ENCODE data around the gene SMCO1.
A peak's percentile ranks its signal among the peaks of the same experiment; 100 is the strongest.
"Not testable (repeated sequence)": the region's sequence is repeated elsewhere in the genome, so short reads cannot be mapped to it uniquely, and the experiment has no call there.

The SMCO1 gene

DNA sequence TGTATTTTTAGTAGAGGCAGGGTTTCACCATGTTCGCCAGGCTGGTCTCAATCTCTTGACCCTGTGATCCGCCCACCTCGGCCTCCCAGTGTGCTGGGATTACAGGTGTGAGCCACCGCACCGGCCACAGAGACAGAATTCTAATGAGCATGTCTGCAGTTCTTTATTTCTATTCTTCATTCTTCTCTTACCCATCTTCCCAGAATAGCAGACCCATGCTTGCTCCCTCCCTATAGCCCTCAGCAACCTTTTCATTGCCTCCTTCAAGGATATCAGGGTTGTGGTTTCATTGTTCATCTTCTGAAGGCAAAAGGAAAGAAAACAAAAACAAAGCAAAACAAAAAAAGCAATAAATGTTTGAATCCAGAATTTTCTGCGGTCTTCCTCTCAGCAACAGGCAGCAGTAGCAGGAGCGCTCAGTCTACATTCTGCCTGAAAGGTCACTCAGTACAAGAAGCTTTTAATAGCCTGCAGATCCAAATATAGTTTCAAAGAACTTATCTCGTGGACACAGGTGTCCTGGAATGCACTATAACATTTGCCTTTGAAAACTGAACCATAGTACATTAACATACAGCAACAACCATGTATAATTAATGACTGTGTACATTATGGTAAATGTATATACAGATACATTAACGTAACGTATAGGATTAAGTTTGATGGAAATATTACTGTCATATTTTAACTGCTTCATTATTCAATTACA is at the start of gene SMCO1:
TSS of gene SMCO1 (minus strand) at position 434 of the 709 bp plus-strand sequence. CDS start at position 297, 137 bp downstream.
- no peak within 1 kb of the TSS for H3K27ac ChIP-seq (ENCODE audit: low read depth, low read length)
- no peaks in the 10 kb centered on the region for H3K4me1 ChIP-seq (ENCODE audit: control insufficient read depth, insufficient read depth, low read length)
- H3K9me3 ChIP-seq (ENCODE audit: control insufficient read depth, insufficient read depth, low read length): peaks cover 29% of the 10 kb centered on the region
- no peaks in the 10 kb centered on the region for H3K27me3 ChIP-seq (ENCODE audit: control insufficient read depth, insufficient read depth, low read length)
- H3K9ac ChIP-seq (ENCODE audit: low read depth, low read length): no peak within 1 kb of the TSS
- no peak within 1 kb of the TSS for H3K4me3 ChIP-seq (ENCODE audit: low read depth, low read length)
- no peaks in the 10 kb centered on the region for H3K36me3 ChIP-seq (ENCODE audit: control insufficient read depth, insufficient read depth, low read length)

DNA sequence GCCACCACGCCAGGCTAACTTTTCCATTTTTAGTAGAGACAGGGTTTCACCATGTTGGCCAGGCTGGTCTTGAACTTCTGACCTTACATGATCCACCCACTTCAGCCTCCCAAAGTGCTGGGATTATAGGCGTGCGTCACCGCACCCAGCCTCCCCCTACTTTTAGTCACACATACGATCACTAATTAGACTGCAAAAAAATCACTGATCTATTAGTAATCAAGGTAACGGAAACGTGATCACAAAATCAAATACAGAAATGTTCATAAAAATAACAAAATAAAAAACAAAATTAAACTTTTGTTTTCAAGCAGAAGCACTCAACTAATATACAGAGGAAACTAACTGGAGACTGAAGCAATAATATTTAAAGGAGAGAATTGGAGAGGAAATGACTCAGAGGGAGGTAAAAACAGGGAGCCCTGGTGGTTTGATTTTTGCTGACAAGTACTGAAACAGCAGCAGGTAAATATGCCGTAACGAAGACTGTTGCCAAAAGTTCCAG is 48.6 kb upstream of the SMCO1 start:
- no peak overlapping the region for H3K4me3 ChIP-seq (ENCODE audit: low read depth, low read length)
- no peaks in the 10 kb centered on the region for H3K9me3 ChIP-seq (ENCODE audit: control insufficient read depth, insufficient read depth, low read length)
- H3K9ac ChIP-seq (ENCODE audit: low read depth, low read length): no peak overlapping the region
- H3K4me1 ChIP-seq (ENCODE audit: control insufficient read depth, insufficient read depth, low read length): no peaks in the 10 kb centered on the region
- H3K36me3 ChIP-seq (ENCODE audit: control insufficient read depth, insufficient read depth, low read length): peaks cover 14% of the 10 kb centered on the region
- H3K27ac ChIP-seq (ENCODE audit: low read depth, low read length): no peak overlapping the region
- H3K27me3 ChIP-seq (ENCODE audit: control insufficient read depth, insufficient read depth, low read length): no peaks in the 10 kb centered on the region

GRCh38 chr3:196559826-196560225 is 44.7 kb upstream of the SMCO1 start:
- H3K27me3 ChIP-seq (ENCODE audit: control insufficient read depth, insufficient read depth, low read length): no peaks in the 10 kb centered on the region
- H3K4me3 ChIP-seq (ENCODE audit: low read depth, low read length): no peak overlapping the region
- no peak overlapping the region for H3K9ac ChIP-seq (ENCODE audit: low read depth, low read length)
- H3K9me3 ChIP-seq (ENCODE audit: control insufficient read depth, insufficient read depth, low read length): no peaks in the 10 kb centered on the region
- H3K27ac ChIP-seq (ENCODE audit: low read depth, low read length): no peak overlapping the region
- no peaks in the 10 kb centered on the region for H3K4me1 ChIP-seq (ENCODE audit: control insufficient read depth, insufficient read depth, low read length)
- peaks cover 14% of the 10 kb centered on the region for H3K36me3 ChIP-seq (ENCODE audit: control insufficient read depth, insufficient read depth, low read length)

DNA sequence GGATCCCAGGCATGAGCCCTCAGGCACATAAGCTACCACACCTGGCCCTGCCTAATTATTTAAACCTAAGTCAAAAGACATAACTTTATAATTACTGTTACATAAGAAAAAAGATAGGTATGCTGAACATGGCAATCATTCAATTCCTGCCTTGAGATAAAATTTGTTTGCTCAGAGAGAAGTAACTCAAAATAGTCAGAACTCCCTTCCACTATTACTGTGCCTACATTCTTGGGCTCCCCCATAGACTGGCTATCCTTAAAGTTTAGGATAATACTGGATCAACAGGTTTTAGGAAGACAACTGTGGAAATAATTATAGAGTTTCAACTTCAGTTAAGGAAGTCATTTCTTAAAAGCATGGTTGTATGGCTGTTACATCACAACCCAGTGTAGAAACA is 43.3 kb upstream of the SMCO1 start:
- no peak overlapping the region for H3K27ac ChIP-seq (ENCODE audit: low read depth, low read length)
- H3K9me3 ChIP-seq (ENCODE audit: control insufficient read depth, insufficient read depth, low read length): no peaks in the 10 kb centered on the region
- peaks cover 22% of the 10 kb centered on the region for H3K36me3 ChIP-seq (ENCODE audit: control insufficient read depth, insufficient read depth, low read length)
- no peak overlapping the region for H3K4me3 ChIP-seq (ENCODE audit: low read depth, low read length)
- no peaks in the 10 kb centered on the region for H3K4me1 ChIP-seq (ENCODE audit: control insufficient read depth, insufficient read depth, low read length)
- H3K9ac ChIP-seq (ENCODE audit: low read depth, low read length): no peak overlapping the region
- H3K27me3 ChIP-seq (ENCODE audit: control insufficient read depth, insufficient read depth, low read length): no peaks in the 10 kb centered on the region

DNA sequence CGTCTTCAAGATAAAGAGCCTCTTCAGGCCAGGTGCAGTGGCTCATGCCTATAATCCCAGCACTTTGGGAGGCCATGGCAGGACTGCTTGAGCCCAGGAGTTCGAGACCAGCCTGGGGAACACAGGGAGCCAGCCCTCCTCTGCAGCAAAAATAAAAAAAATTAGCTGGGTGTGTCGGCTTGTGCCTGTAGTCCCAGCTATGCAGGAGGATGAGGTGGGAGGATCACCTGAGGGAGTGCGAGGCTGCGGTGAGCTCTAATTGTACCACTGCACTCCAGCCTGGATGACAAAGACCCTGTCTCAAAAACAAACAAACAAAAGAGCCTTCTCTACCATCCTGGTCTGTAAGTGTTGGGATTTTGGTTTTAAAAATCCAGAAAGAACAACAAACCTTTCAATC is 42.1 kb upstream of the SMCO1 start:
- Histone ChIP-seq H3K27ac (ENCODE audit: low read depth, low read length) (no peak overlapping the region), H3K9ac (ENCODE audit: low read depth, low read length) (0 out of 2 replicates have a peak overlapping the region, but pooled peaks have one; percentile 3), H3K4me1 (ENCODE audit: control insufficient read depth, insufficient read depth, low read length) (no peaks in the 10 kb centered on the region), H3K4me3 (ENCODE audit: low read depth, low read length) (no peak overlapping the region), H3K36me3 (ENCODE audit: control insufficient read depth, insufficient read depth, low read length) (peaks cover 20% of the 10 kb centered on the region), H3K9me3 (ENCODE audit: control insufficient read depth, insufficient read depth, low read length) (no peaks in the 10 kb centered on the region), H3K27me3 (ENCODE audit: control insufficient read depth, insufficient read depth, low read length) (no peaks in the 10 kb centered on the region)

GRCh38 chr3:196555295-196555694 is 40.1 kb upstream of the SMCO1 start:
- H3K9me3 ChIP-seq (ENCODE audit: control insufficient read depth, insufficient read depth, low read length): peaks cover 4% of the 10 kb centered on the region; the same call in 1 of the 2 replicates
- H3K36me3 ChIP-seq (ENCODE audit: control insufficient read depth, insufficient read depth, low read length): peaks cover 8% of the 10 kb centered on the region
- no peak overlapping the region for H3K27ac ChIP-seq (ENCODE audit: low read depth, low read length)
- H3K27me3 ChIP-seq (ENCODE audit: control insufficient read depth, insufficient read depth, low read length): no peaks in the 10 kb centered on the region
- H3K9ac ChIP-seq (ENCODE audit: low read depth, low read length): no peak overlapping the region
- no peak overlapping the region for H3K4me3 ChIP-seq (ENCODE audit: low read depth, low read length)
- no peaks in the 10 kb centered on the region for H3K4me1 ChIP-seq (ENCODE audit: control insufficient read depth, insufficient read depth, low read length)

- Histone ChIP-seq H3K27me3 (ENCODE audit: control insufficient read depth, insufficient read depth, low read length) (no peaks in the 10 kb centered on the region), H3K36me3 (ENCODE audit: control insufficient read depth, insufficient read depth, low read length) (peaks cover 8% of the 10 kb centered on the region), H3K27ac (ENCODE audit: low read depth, low read length) (no peak overlapping the region), H3K9me3 (ENCODE audit: control insufficient read depth, insufficient read depth, low read length) (peaks cover 10% of the 10 kb centered on the region; the same call in 1 of the 2 replicates), H3K4me1 (ENCODE audit: control insufficient read depth, insufficient read depth, low read length) (no peaks in the 10 kb centered on the region), H3K9ac (ENCODE audit: low read depth, low read length) (no peak overlapping the region), H3K4me3 (ENCODE audit: low read depth, low read length) (no peak overlapping the region)
Observed at GRCh38 chr3:196554205-196554604, 39.1 kb upstream of the SMCO1 start.

GRCh38 chr3:196553551-196553950 is 38.4 kb upstream of the SMCO1 start:
- H3K9ac ChIP-seq (ENCODE audit: low read depth, low read length): no peak overlapping the region
- peaks cover 13% of the 10 kb centered on the region; the same call in 1 of the 2 replicates for H3K9me3 ChIP-seq (ENCODE audit: control insufficient read depth, insufficient read depth, low read length)
- H3K4me3 ChIP-seq (ENCODE audit: low read depth, low read length): no peak overlapping the region
- no peaks in the 10 kb centered on the region for H3K27me3 ChIP-seq (ENCODE audit: control insufficient read depth, insufficient read depth, low read length)
- peaks cover 8% of the 10 kb centered on the region for H3K36me3 ChIP-seq (ENCODE audit: control insufficient read depth, insufficient read depth, low read length)
- H3K27ac ChIP-seq (ENCODE audit: low read depth, low read length): no peak overlapping the region
- H3K4me1 ChIP-seq (ENCODE audit: control insufficient read depth, insufficient read depth, low read length): no peaks in the 10 kb centered on the region

DNA sequence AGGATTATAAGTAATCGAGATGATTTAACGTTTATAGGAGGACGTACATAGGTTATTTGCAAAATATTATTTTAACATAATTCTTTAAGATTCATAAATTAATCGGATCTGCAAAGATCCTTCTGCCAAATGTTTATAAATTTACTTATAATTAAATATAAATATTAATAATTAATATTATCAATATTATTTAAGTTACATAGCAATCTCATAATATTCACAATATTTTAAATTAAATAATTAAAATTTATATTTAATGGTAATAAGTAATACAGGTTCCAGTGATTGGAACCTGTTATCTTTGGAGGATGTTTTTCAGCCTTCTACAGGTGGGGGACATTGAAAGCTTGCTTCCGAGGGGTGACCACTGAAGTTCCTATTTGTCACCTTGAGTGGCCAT is 37.1 kb upstream of the SMCO1 start:
- Histone ChIP-seq H3K36me3 (ENCODE audit: control insufficient read depth, insufficient read depth, low read length) (peaks cover 8% of the 10 kb centered on the region), H3K9me3 (ENCODE audit: control insufficient read depth, insufficient read depth, low read length) (peaks cover 13% of the 10 kb centered on the region; the same call in 1 of the 2 replicates), H3K9ac (ENCODE audit: low read depth, low read length) (no peak overlapping the region), H3K4me1 (ENCODE audit: control insufficient read depth, insufficient read depth, low read length) (no peaks in the 10 kb centered on the region), H3K27ac (ENCODE audit: low read depth, low read length) (no peak overlapping the region), H3K4me3 (ENCODE audit: low read depth, low read length) (no peak overlapping the region), H3K27me3 (ENCODE audit: control insufficient read depth, insufficient read depth, low read length) (no peaks in the 10 kb centered on the region)

DNA sequence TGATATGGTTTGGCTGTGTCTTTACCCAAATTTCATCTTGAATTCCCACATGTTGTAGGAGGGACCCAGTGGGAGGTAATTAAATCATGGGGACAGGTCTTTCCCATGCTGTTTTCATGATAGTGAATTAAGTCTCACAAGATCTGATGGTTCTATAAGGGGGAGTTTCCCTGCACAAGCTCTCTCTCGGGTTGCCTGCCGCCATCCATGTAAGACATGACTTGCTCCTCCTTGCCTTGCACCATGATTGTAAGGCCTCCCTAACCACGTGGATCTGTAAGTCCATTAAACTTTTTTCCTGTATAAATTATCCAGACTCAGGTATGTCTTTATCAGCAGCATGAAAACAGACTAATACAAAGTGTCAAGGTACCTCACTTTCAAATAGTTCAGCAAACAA is 35.0 kb upstream of the SMCO1 start:
- not testable (repeated sequence) for H3K36me3 ChIP-seq (ENCODE audit: control insufficient read depth, insufficient read depth, low read length)

DNA sequence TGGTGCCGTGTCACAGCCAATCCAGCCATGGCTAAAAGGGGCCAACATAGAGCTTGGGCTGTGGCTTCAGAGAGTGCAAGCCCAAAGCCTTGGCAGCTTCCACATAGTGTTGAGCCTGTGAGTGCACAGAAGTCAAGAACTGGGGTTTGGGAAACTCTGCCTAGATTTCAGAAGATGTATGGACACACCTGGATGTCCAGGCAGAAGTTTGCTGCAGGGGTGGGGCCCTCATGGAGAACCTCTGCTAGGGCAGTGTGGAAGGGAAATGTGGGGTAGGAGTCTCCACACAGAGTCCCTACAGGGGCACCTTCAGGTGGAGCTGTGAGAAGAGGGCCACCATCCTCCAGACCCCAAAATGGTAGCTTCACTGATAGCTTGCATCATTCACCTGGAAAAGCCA is 34.2 kb upstream of the SMCO1 start:
- not testable (repeated sequence) for H3K9ac ChIP-seq (ENCODE audit: low read depth, low read length); H3K36me3 ChIP-seq (ENCODE audit: control insufficient read depth, insufficient read depth, low read length); H3K4me3 ChIP-seq (ENCODE audit: low read depth, low read length); H3K4me1 ChIP-seq (ENCODE audit: control insufficient read depth, insufficient read depth, low read length); H3K27ac ChIP-seq (ENCODE audit: low read depth, low read length); H3K27me3 ChIP-seq (ENCODE audit: control insufficient read depth, insufficient read depth, low read length)
- peaks cover 13% of the 10 kb centered on the region; the same call in 1 of the 2 replicates for H3K9me3 ChIP-seq (ENCODE audit: control insufficient read depth, insufficient read depth, low read length)

More for the DNA sequence above, 35.0 kb upstream of the SMCO1 start:
- H3K4me1 ChIP-seq (ENCODE audit: control insufficient read depth, insufficient read depth, low read length); H3K4me3 ChIP-seq (ENCODE audit: low read depth, low read length); H3K27me3 ChIP-seq (ENCODE audit: control insufficient read depth, insufficient read depth, low read length); H3K27ac ChIP-seq (ENCODE audit: low read depth, low read length); H3K9ac ChIP-seq (ENCODE audit: low read depth, low read length): not testable (repeated sequence)
- peaks cover 13% of the 10 kb centered on the region; the same call in 1 of the 2 replicates for H3K9me3 ChIP-seq (ENCODE audit: control insufficient read depth, insufficient read depth, low read length)

All from HUES48 (cell line).